Spleen (tissue), 11 donors: ENCODE measurements around the gene TRERF1. TPM values are rescaled to one million over a fixed set of nuclear protein-coding genes. Genes with fewer than 3 reads are reported as not detected.

Experiments
- DNase-seq: peaks from one replicate; pipeline ENCODE4 v3.0.0-alpha.2; 2020
- H3K27ac ChIP-seq, 8 donors: fragments of 200-600 bp; sonication (generic) in 7 of 8; 1 replicate in 4 of 8; 2 replicates in 4 of 8; pipeline versions ENCODE4 v1.5.0 to v1.8.0; 2016 to 2021; ENCODE audit warnings: inconsistent platforms in 4 of 8, mild to moderate bottlenecking in 4 of 8, moderate library complexity in 1 of 8
- H3K27me3 ChIP-seq, 7 donors: fragments of 200-600 bp; sonication (generic) in 6 of 7; replicated peaks in 1 of 7; 1 replicate in 4 of 7; 2 replicates in 3 of 7; pipeline versions ENCODE4 v1.5.0 to v1.8.0; 2016 to 2021; ENCODE audit warnings: inconsistent platforms in 3 of 7, mild to moderate bottlenecking in 1 of 7
- H3K36me3 ChIP-seq, 6 donors: fragments of 200-600 bp; sonication (generic) in 5 of 6; 1 replicate in 4 of 6; 2 replicates in 2 of 6; pipeline versions ENCODE4 v1.5.0 to v1.8.0; 2016 to 2021; ENCODE audit warnings: inconsistent platforms in 2 of 6
- H3K4me1 ChIP-seq, 6 donors: fragments of 200-600 bp; sonication (generic) in 5 of 6; 1 replicate in 3 of 6; 2 replicates in 3 of 6; pipeline versions ENCODE4 v1.5.0 to v1.8.0; 2016 to 2021; ENCODE audit warnings: inconsistent platforms in 3 of 6
- H3K4me3 ChIP-seq, 8 donors: fragments of 200-600 bp; sonication (generic) in 7 of 8; 1 replicate in 4 of 8; 2 replicates in 4 of 8; pipeline versions ENCODE4 v1.5.0 to v1.8.0; 2016 to 2021; ENCODE audit warnings: inconsistent platforms in 4 of 8, mild to moderate bottlenecking in 4 of 8, moderate library complexity in 2 of 8
- H3K9me3 ChIP-seq, 8 donors: fragments of 200-600 bp; sonication (generic) in 7 of 8; 1 replicate in 4 of 8; 2 replicates in 4 of 8; pipeline versions ENCODE4 v1.5.0 to v1.8.0; 2016 to 2021; ENCODE audit warnings: inconsistent platforms in 4 of 8
- POLR2A ChIP-seq, 3 donors: fragments of 450-650 bp; IDR thresholded peaks; one replicate each; pipeline ENCODE4 v1.5.1; 2017; ENCODE audit warnings: antibody characterized with exemption in 3 of 3, mild to moderate bottlenecking in 1 of 3
- POLR2AphosphoS5 ChIP-seq, 3 donors: sonication (generic); formaldehyde crosslinking; IDR thresholded peaks; one replicate each; pipeline ENCODE4 v1.5.1; 2017; ENCODE audit warnings: antibody characterized with exemption in 3 of 3
- WGBS, 5 donors: extraction: QIAGEN DNeasy Blood & Tissue Kit in 3 of 5; methylation state at CpG; one replicate each; pipeline versions ENCODE4 v1.1.5 to v1.1.7; 2013 to 2018; 5-methylcytosine and 5-hydroxymethylcytosine counted together
- intact Hi-C: fragments of 100-400 bp; cut with DNase I; formaldehyde crosslinking; loops from one replicate; pipeline ENCODE4 v1.15.0; 2023; ENCODE audit warnings: low total_unique reads
- polyA plus RNA-seq, 3 donors: library from polyadenylated mRNA; stranded (reverse); fragments of 200-250 nt; gene quantifications; one replicate each; pipeline ENCODE4 v1.2.1, GENCODE V29; 2013
- total RNA-seq, 7 donors: library from RNA; depleted of rRNA in 3 of 7; stranded (reverse); fragments of >200 nt in 3 of 7; fragmentation: NEBNext Ultra II Directional in 4 of 7; extraction: Animal tissue kit (Norgen Biotek cat#: 25700) in 4 of 7; gene quantifications; one replicate each; pipeline versions ENCODE4 v1.1.0 to v1.2.1, GENCODE V29; 2016 to 2021
- TF ChIP-seq, protein P1 (sequence below), 11 experiments: fragments of 200-600 bp in 7 of 11; fragments of 450-650 bp in 4 of 11; sonication (generic) in 4 of 11; IDR thresholded peaks in 8 of 11; conservative IDR thresholded peaks in 3 of 11; 1 replicate in 7 of 11; 2 replicates in 4 of 11; pipeline versions ENCODE4 v1.4.0 to v1.8.0; 2016 to 2021; ENCODE audit warnings: antibody characterized with exemption in 11 of 11, inconsistent platforms in 4 of 11, mild to moderate bottlenecking in 1 of 11
- donor health status: healthy with polysubstance abuse.
- donor health status: DM: no; HTN: no; CAD: no; lungs with moderate emphysema.
- donor health status: DM: no; HTN: no; CAD: no.
- donor health status: Bipolar disorder and iron deficiency.
- donor health status: healthy.
- donor health status: DM: no; HTN: no; CAD: no.
- donor health status: DM: yes; HTN: yes; CAD: no.

The TRERF1 gene
- total and polyA plus RNA-seq, 10 donors: 1.5 to 16.9 (median 12.4) TPM

DNA sequence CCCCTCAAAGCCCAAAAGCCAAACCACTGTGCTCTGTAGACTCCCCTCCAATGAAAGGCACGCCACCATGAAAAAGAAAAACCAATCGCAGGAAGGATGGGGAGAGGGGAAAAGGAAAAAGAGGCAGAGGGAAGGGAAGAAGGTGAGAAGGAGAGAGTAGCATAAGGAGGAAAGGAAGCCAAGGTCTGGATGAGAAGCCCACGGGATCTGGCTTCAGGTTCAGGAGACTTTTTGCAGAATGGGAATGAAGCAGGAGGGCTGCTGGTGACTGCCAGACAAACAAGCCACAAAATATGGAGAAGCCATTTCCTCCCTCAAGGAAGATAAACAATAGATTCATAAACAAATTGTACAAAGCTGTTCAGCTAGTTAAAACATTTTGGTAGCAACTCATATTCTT lies 155.1 kb downstream of the TRERF1 start:
- no peak overlapping the region for H3K27ac ChIP-seq

DNA sequence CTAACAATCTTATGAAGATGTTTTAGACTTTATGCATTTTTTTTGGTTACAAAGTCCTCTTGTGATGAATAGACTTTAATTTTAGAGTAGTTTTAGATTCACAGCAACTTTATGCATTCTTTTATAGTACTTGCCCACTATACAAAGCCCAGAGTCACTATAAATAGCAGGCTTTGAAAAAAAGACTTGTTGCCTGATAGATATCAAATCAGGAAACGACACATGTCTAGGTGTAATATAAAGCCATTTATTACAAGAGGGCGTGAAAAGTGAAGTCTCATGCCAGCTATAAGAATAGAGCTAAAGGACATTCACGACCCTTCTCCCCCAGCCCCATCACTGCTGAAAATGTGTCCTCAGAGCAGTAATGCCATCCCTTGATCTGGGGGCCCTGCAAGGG lies 156.0 kb downstream of the TRERF1 start:
- TF ChIP-seq, protein P1, sequence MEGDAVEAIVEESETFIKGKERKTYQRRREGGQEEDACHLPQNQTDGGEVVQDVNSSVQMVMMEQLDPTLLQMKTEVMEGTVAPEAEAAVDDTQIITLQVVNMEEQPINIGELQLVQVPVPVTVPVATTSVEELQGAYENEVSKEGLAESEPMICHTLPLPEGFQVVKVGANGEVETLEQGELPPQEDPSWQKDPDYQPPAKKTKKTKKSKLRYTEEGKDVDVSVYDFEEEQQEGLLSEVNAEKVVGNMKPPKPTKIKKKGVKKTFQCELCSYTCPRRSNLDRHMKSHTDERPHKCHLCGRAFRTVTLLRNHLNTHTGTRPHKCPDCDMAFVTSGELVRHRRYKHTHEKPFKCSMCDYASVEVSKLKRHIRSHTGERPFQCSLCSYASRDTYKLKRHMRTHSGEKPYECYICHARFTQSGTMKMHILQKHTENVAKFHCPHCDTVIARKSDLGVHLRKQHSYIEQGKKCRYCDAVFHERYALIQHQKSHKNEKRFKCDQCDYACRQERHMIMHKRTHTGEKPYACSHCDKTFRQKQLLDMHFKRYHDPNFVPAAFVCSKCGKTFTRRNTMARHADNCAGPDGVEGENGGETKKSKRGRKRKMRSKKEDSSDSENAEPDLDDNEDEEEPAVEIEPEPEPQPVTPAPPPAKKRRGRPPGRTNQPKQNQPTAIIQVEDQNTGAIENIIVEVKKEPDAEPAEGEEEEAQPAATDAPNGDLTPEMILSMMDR (IDR thresholded peaks at IDR 0.05 in 8 of 11, conservative IDR thresholded peaks at IDR 0.05 in 3 of 11): no peak
- TF ChIP-seq POLR2AphosphoS5 (IDR thresholded peaks at IDR 0.05): no peak
- WGBS, 5 donors: 78 to 86% (median 79%) methylated on average over 3 of the region's 3 CpGs
- no peak overlapping the region for H3K4me3 ChIP-seq
- intact Hi-C loops: no loop called here
- peaks cover 0 to 21% (median 3%) of the 10 kb centered on the region in 6 donors for H3K36me3 ChIP-seq
- peak overlapping the region in 3 of 8 donors; percentile 31 to 68 (median 54) for H3K27ac ChIP-seq
- peaks cover 3 to 57% (median 32%) of the 10 kb centered on the region in 6 donors for H3K4me1 ChIP-seq
- H3K9me3 ChIP-seq: no peaks in the 10 kb centered on the region
- no peak for DNase-seq
- H3K27me3 ChIP-seq: no peaks in the 10 kb centered on the region

More for the DNA sequence above, 155.1 kb downstream of the TRERF1 start:
- Histone ChIP-seq H3K4me3 (no peak overlapping the region), H3K9me3 (no peaks in the 10 kb centered on the region), H3K4me1 (peaks cover 3 to 58% (median 33%) of the 10 kb centered on the region in 6 donors), H3K27me3 (no peaks in the 10 kb centered on the region), H3K36me3 (peaks cover 0 to 21% (median 3%) of the 10 kb centered on the region in 6 donors)
- intact Hi-C loops: no loop called here
- no peak for DNase-seq
- 87 to 92% (median 89%) methylated on average over 3 of the region's 3 CpGs for WGBS, 5 donors
- TF ChIP-seq POLR2A (IDR thresholded peaks at IDR 0.05) (no peak), POLR2AphosphoS5 (IDR thresholded peaks at IDR 0.05) (no peak)
- TF ChIP-seq, protein P1 (IDR thresholded peaks at IDR 0.05 in 8 of 11, conservative IDR thresholded peaks at IDR 0.05 in 3 of 11): no peak

DNA sequence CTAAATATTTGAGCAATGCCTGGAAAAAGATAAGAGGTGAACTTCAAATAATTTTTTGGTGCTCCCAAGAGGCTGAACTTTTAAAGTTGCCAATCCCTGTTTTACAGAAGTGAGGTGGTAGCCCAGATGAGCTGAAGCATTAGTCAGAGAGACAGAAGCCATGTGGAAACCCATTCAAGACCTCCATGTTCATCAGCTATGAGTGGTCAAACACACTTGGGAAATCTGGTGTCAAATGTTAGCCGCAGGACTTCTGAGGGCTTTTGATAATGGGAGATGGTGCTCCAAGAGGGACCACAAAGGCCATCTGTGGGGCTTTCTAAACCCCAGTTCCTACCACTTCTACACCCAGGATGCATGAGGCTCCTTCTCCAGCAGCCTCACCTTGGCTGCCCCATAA lies 156.5 kb downstream of the TRERF1 start:
- H3K27ac ChIP-seq: peak overlapping the region in 3 of 8 donors; percentile 31 to 68 (median 45)
- TF ChIP-seq POLR2A (IDR thresholded peaks at IDR 0.05) (no peak), POLR2AphosphoS5 (IDR thresholded peaks at IDR 0.05) (no peak)
- TF ChIP-seq, protein P1 (IDR thresholded peaks at IDR 0.05 in 8 of 11, conservative IDR thresholded peaks at IDR 0.05 in 3 of 11): no peak
- no peaks in the 10 kb centered on the region for H3K27me3 ChIP-seq
- no peak overlapping the region for H3K4me3 ChIP-seq
- WGBS, 5 donors: 88 to 100% (median 97%) methylated on average over 1 of the region's 1 CpG
- intact Hi-C loops: no loop called here
- no peaks in the 10 kb centered on the region for H3K9me3 ChIP-seq
- H3K4me1 ChIP-seq: peaks cover 3 to 60% (median 32%) of the 10 kb centered on the region in 6 donors
- DNase-seq: no peak
- peaks cover 0 to 17% (median 2%) of the 10 kb centered on the region in 6 donors for H3K36me3 ChIP-seq

DNA sequence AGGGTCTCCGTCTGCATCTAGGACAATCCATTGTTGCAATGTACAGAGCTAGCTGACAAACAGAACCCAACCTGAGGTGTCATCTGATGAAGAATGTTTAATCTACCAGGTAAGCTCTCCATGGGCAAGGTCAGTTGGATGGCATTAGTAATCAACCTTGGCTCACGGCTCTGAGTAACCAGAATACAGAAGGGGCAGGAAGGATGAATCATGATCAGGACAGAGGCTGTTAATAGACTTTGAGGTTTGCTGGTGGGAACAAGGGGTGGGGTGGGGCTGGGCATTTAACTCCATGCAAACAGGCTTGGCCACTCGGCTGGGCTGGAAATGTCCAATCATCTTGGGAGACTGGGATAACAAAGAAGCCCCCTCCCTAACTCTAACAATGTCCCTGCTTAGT lies 157.0 kb downstream of the TRERF1 start:
- 47 to 74% (median 63%) methylated on average over 3 of the region's 3 CpGs for WGBS, 5 donors
- TF ChIP-seq POLR2A (IDR thresholded peaks at IDR 0.05) (no peak), POLR2AphosphoS5 (IDR thresholded peaks at IDR 0.05) (no peak)
- TF ChIP-seq, protein P1 (IDR thresholded peaks at IDR 0.05 in 8 of 11, conservative IDR thresholded peaks at IDR 0.05 in 3 of 11): no peak
- DNase-seq: no peak

More for the DNA sequence above, 157.0 kb downstream of the TRERF1 start:
- H3K9me3 ChIP-seq: no peaks in the 10 kb centered on the region
- H3K4me1 ChIP-seq: peaks cover 3 to 64% (median 32%) of the 10 kb centered on the region in 6 donors
- peaks cover 0 to 12% (median under 1%) of the 10 kb centered on the region in 6 donors for H3K36me3 ChIP-seq
- H3K4me3 ChIP-seq: no peak overlapping the region
- intact Hi-C loops: no loop called here
- H3K27ac ChIP-seq: peak overlapping the region in 3 of 8 donors; percentile 31 to 68 (median 45)
- no peaks in the 10 kb centered on the region for H3K27me3 ChIP-seq
